HepG2 (cell line): ENCODE data around the gene SLC11A1. TPM values are rescaled to one million over a fixed set of nuclear protein-coding genes. Genes with fewer than 3 reads are reported as not detected.

Experiments used
- AHR ChIP-seq: IDR thresholded peaks from 2 replicates; pipeline ENCODE4 v1.6.1; 2018; ENCODE audit warnings: missing genetic modification reagents, missing compliant biosample characterization
- ATF2 ChIP-seq: sonication (generic); formaldehyde crosslinking; IDR thresholded peaks from 2 replicates; pipeline ENCODE4 v1.4.0; 2020; ENCODE audit warnings: missing genetic modification reagents
- CBFB ChIP-seq: sonication (generic); formaldehyde crosslinking; IDR thresholded peaks from 2 replicates; pipeline ENCODE4 v1.4.0; 2020; ENCODE audit warnings: missing genetic modification reagents
- DPF2 ChIP-seq: sonication (generic); formaldehyde crosslinking; IDR thresholded peaks from 2 replicates; pipeline ENCODE4 v1.4.0; 2020; ENCODE audit warnings: mild to moderate bottlenecking, low read depth, missing genetic modification reagents, borderline replicate concordance
- GLI4 ChIP-seq: sonication (generic); formaldehyde crosslinking; IDR thresholded peaks from 2 replicates; pipeline ENCODE4 v1.5.1; 2020; ENCODE audit warnings: missing genetic modification reagents, mild to moderate bottlenecking, moderate library complexity, borderline replicate concordance
- HNRNPH1 ChIP-seq: fragments of 200-400 bp; formaldehyde crosslinking; optimal IDR thresholded peaks from 2 replicates; pipeline ENCODE3; 2017; ENCODE audit warnings: mild to moderate bottlenecking, low read depth, low read length
- KLF11 ChIP-seq: IDR thresholded peaks from 2 replicates; pipeline ENCODE4 v1.6.1; 2016; ENCODE audit warnings: missing compliant biosample characterization
- KLF13 ChIP-seq: sonication (generic); formaldehyde crosslinking; IDR thresholded peaks from 2 replicates; pipeline ENCODE4 v1.4.0; 2020; ENCODE audit warnings: mild to moderate bottlenecking, missing genetic modification reagents
- MED1 ChIP-seq: sonication (generic); formaldehyde crosslinking; IDR thresholded peaks from 2 replicates; pipeline ENCODE4 v1.4.0; 2020; ENCODE audit warnings: missing genetic modification reagents
- MEIS2 ChIP-seq: sonication (generic); formaldehyde crosslinking; IDR thresholded peaks from 2 replicates; pipeline ENCODE4 v1.9.0; 2021; ENCODE audit warnings: mild to moderate bottlenecking, missing genetic modification reagents
- MIER3 ChIP-seq: IDR thresholded peaks from 2 replicates; pipeline ENCODE4 v1.6.1; 2016; ENCODE audit warnings: missing compliant biosample characterization, borderline replicate concordance
- NCOA2 ChIP-seq: sonication (generic); formaldehyde crosslinking; IDR thresholded peaks from 2 replicates; pipeline ENCODE4 v1.8.0; 2022; ENCODE audit warnings: inconsistent platforms
- PCBP1 ChIP-seq: fragments of 200-400 bp; formaldehyde crosslinking; IDR thresholded peaks from 2 replicates; pipeline ENCODE4 v1.6.1; 2017; ENCODE audit warnings: mild to moderate bottlenecking, low read depth, low read length, borderline replicate concordance
- RBM22 ChIP-seq: fragments of 200-400 bp; formaldehyde crosslinking; optimal IDR thresholded peaks from 2 replicates; pipeline ENCODE3; 2017; ENCODE audit warnings: mild to moderate bottlenecking, low read length, moderate library complexity
- RORA ChIP-seq: sonication (generic); formaldehyde crosslinking; IDR thresholded peaks from 2 replicates; pipeline ENCODE4 v1.5.0; 2020; ENCODE audit warnings: mild to moderate bottlenecking, missing genetic modification reagents, moderate library complexity
- RXRB ChIP-seq: IDR thresholded peaks from 2 replicates; pipeline ENCODE4 v1.6.1; 2016; ENCODE audit warnings: borderline replicate concordance, missing genetic modification reagents, missing compliant biosample characterization
- TFAP4 ChIP-seq: sonication (generic); IDR thresholded peaks from 2 replicates; pipeline ENCODE4 v1.6.1; 2016; ENCODE audit warnings: low read depth, borderline replicate concordance
- THAP11 ChIP-seq: IDR thresholded peaks from 2 replicates; pipeline ENCODE4 v1.6.1; 2016; ENCODE audit warnings: missing biosample characterization, missing genetic modification reagents
- ZFX ChIP-seq: sonication (generic); formaldehyde crosslinking; IDR thresholded peaks from 2 replicates; pipeline ENCODE4 v1.4.0; 2020; ENCODE audit warnings: mild to moderate bottlenecking, low read depth, missing genetic modification reagents, moderate library complexity
- ZFY ChIP-seq: sonication (generic); formaldehyde crosslinking; IDR thresholded peaks from 2 replicates; pipeline ENCODE4 v1.4.0; 2020; ENCODE audit warnings: missing genetic modification reagents
- ZNF329 ChIP-seq: sonication (generic); formaldehyde crosslinking; IDR thresholded peaks from 2 replicates; pipeline ENCODE4 v1.9.0; 2021; ENCODE audit warnings: low read depth, mild to moderate bottlenecking, missing genetic modification reagents
- ZNF557 ChIP-seq: sonication (generic); formaldehyde crosslinking; IDR thresholded peaks from 2 replicates; pipeline ENCODE4 v1.4.0; 2020; ENCODE audit warnings: missing genetic modification reagents
- ZNF703 ChIP-seq: sonication (generic); formaldehyde crosslinking; IDR thresholded peaks from 2 replicates; pipeline ENCODE4 v1.5.1; 2020; ENCODE audit warnings: missing genetic modification reagents, mild to moderate bottlenecking, moderate library complexity, borderline replicate concordance
- ZSCAN31 ChIP-seq: sonication (generic); formaldehyde crosslinking; IDR thresholded peaks from 2 replicates; pipeline ENCODE4 v1.5.0; 2020; ENCODE audit warnings: low read depth, mild to moderate bottlenecking, missing genetic modification reagents
- polyA plus RNA-seq, 8 experiments: library from polyadenylated mRNA; depleted of rRNA in 3 of 8; stranded (reverse) in 7 of 8; unstranded in 1 of 8; fragments of >200 nt; fragmentation: Illumina TruSeq in 4 of 8; extraction: Trizol in 4 of 8; gene quantifications; 2 replicates each; pipeline versions ENCODE4 v1.2.1 to v1.2.3, GENCODE V29; 2011 to 2016; ENCODE audit warnings: low read depth in 4 of 8, missing spikeins in 1 of 8, mixed read lengths in 1 of 8; ENCODE audit not compliant: insufficient read depth in 1 of 8
- total RNA-seq, 5 experiments: library from RNA; depleted of rRNA; stranded (reverse); fragments of >200 nt; fragmentation: Illumina TruSeq; extraction: Trizol; gene quantifications; 2 replicates each; pipeline ENCODE4 v1.2.3, GENCODE V29; 2016; ENCODE audit warnings: low read depth in 1 of 5
- TF ChIP-seq, protein P1 (sequence below): sonication (generic); formaldehyde crosslinking; IDR thresholded peaks from 2 replicates; pipeline ENCODE4 v1.9.0; 2021; ENCODE audit warnings: missing genetic modification reagents, borderline replicate concordance

The SLC11A1 gene
- total and polyA plus RNA-seq, 2 of the 13 experiments (the other 11 are each of a cell fraction or from before 2014, with no cell fraction given), result 0.33 to 2.3 TPM

- TF ChIP-seq TFAP4 (peak; percentile 62; the same call in 1 of the 2 replicates), KLF13 (CRISPR knock-in tag) (no peak), GLI4 (CRISPR knock-in tag) (no peak), THAP11 (0 out of 2 replicates have a peak, but pooled peaks have one; percentile 14), DPF2 (CRISPR knock-in tag) (peak; percentile 7; the same call in 1 of the 2 replicates), MED1 (peak; percentile 73), MIER3 (CRISPR knock-in tag) (peak; percentile 43; the same call in 1 of the 2 replicates), KLF11 (no peak), HNRNPH1 (no peak), RXRB (CRISPR knock-in tag) (peak; percentile 73), ZFY (CRISPR knock-in tag) (peak; percentile 4; the same call in 1 of the 2 replicates), ZNF557 (CRISPR knock-in tag) (no peak), RORA (CRISPR knock-in tag) (no peak), RBM22 (no peak), ZNF329 (CRISPR knock-in tag) (no peak), AHR (CRISPR knock-in tag) (no peak), MEIS2 (CRISPR knock-in tag) (no peak), ZNF703 (CRISPR knock-in tag) (no peak), CBFB (CRISPR knock-in tag) (no peak), ZFX (peak; percentile 7; the same call in 1 of the 2 replicates), ZSCAN31 (no peak), NCOA2 (CRISPR knock-in tag) (peak; percentile 34; the same call in 1 of the 2 replicates), PCBP1 (no peak; the same call in 1 of the 2 replicates), ATF2 (CRISPR knock-in tag) (no peak)
- TF ChIP-seq, protein P1, sequence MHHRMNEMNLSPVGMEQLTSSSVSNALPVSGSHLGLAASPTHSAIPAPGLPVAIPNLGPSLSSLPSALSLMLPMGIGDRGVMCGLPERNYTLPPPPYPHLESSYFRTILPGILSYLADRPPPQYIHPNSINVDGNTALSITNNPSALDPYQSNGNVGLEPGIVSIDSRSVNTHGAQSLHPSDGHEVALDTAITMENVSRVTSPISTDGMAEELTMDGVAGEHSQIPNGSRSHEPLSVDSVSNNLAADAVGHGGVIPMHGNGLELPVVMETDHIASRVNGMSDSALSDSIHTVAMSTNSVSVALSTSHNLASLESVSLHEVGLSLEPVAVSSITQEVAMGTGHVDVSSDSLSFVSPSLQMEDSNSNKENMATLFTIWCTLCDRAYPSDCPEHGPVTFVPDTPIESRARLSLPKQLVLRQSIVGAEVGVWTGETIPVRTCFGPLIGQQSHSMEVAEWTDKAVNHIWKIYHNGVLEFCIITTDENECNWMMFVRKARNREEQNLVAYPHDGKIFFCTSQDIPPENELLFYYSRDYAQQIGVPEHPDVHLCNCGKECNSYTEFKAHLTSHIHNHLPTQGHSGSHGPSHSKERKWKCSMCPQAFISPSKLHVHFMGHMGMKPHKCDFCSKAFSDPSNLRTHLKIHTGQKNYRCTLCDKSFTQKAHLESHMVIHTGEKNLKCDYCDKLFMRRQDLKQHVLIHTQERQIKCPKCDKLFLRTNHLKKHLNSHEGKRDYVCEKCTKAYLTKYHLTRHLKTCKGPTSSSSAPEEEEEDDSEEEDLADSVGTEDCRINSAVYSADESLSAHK (CRISPR knock-in tag), result no peak
These were observed 5.5 kb downstream of the SLC11A1 start (continued) for GRCh38 chr2:218387369-218388194.
